ENCODE results near the gene LBX2.

LBX2 gene

GRCh38 chr2:74511104-74511989, 11.9 kb upstream of the LBX2 start:
- TF ChIP-seq CTCF (IDR thresholded peaks at IDR 0.05; ENCODE audit: low read depth, low read length) = no peak
- DNase-seq (ENCODE audit: low read depth, low spot score) = no peak
- in situ Hi-C loops (cut with HindIII; ENCODE audit: low sequenced_read_pairs) = no loop called here
- H3K4me3 ChIP-seq (ENCODE audit: low read depth, low read length) = no peak overlapping the region

- no peak overlapping the region for H3K4me3 ChIP-seq (ENCODE audit: low read depth, low read length)
- TF ChIP-seq CTCF (IDR thresholded peaks at IDR 0.05; ENCODE audit: low read depth, low read length) = no peak
- in situ Hi-C loops (cut with HindIII; ENCODE audit: low sequenced_read_pairs) = no loop called here
- DNase-seq (ENCODE audit: low read depth, low spot score) = no peak
Measured at GRCh38 chr2:74510272-74510671, 10.9 kb upstream of the LBX2 start.

GRCh38 chr2:74507926-74508520, 8.6 kb upstream of the LBX2 start:
- no peak for TF ChIP-seq CTCF (IDR thresholded peaks at IDR 0.05; ENCODE audit: low read depth, low read length)

GRCh38 chr2:74507145-74507925, 7.9 kb upstream of the LBX2 start, which contains the start of gene PCGF1:
TSS of gene PCGF1 (minus strand) at chr2:74507695. CDS start at chr2:74507668, 27 bp downstream.
- in situ Hi-C loops (cut with HindIII; ENCODE audit: low sequenced_read_pairs) = no loop called here
- H3K4me3 ChIP-seq (ENCODE audit: low read depth, low read length) = peak within 1 kb of the TSS; percentile 97
- TF ChIP-seq CTCF (IDR thresholded peaks at IDR 0.05; ENCODE audit: low read depth, low read length) = peak; percentile 42
- DNase-seq (ENCODE audit: low read depth, low spot score) = peak; percentile 98

More at GRCh38 chr2:74507926-74508520, 8.6 kb upstream of the LBX2 start:
- H3K4me3 ChIP-seq (ENCODE audit: low read depth, low read length) = peak overlapping the region; percentile 97
- in situ Hi-C loops (cut with HindIII; ENCODE audit: low sequenced_read_pairs) = no loop called here
- DNase-seq (ENCODE audit: low read depth, low spot score) = no peak

GRCh38 chr2:74505448-74506246, 6.2 kb upstream of the LBX2 start:
- in situ Hi-C loops (cut with HindIII; ENCODE audit: low sequenced_read_pairs) = no loop called here
- no peak for DNase-seq (ENCODE audit: low read depth, low spot score)
- no peak overlapping the region for H3K4me3 ChIP-seq (ENCODE audit: low read depth, low read length)
- TF ChIP-seq CTCF (IDR thresholded peaks at IDR 0.05; ENCODE audit: low read depth, low read length) = no peak

- no peak for TF ChIP-seq CTCF (IDR thresholded peaks at IDR 0.05; ENCODE audit: low read depth, low read length)
- in situ Hi-C loops (cut with HindIII; ENCODE audit: low sequenced_read_pairs) = no loop called here
- H3K4me3 ChIP-seq (ENCODE audit: low read depth, low read length) = no peak overlapping the region
- no peak for DNase-seq (ENCODE audit: low read depth, low spot score)
Measured at GRCh38 chr2:74504591-74504990, 5.2 kb upstream of the LBX2 start.

Measured in astrocyte of the spinal cord (primary cell).